ENCODE data around the gene AMBN. TPM values are rescaled to one million over a fixed set of nuclear protein-coding genes. Genes with fewer than 3 reads are reported as not detected.

AMBN gene
- total and polyA plus RNA-seq, 9 of the 15 experiments (the other 6 are each of a cell fraction or from before 2014, with no cell fraction given), result 0.03 to 0.09 (median 0.07) TPM; not detected in 6

GRCh38 chr4:70601422-70602039 lies 9.5 kb downstream of the AMBN start:
- Histone ChIP-seq H3K4me2 (ENCODE audit: insufficient read depth, low read length) (no peak overlapping the region), H3K9ac (ENCODE audit: insufficient read depth in 1 of 2, low read depth in 2 of 2, low read length in 2 of 2) (no peak overlapping the region), H3K27me3 (ENCODE audit: control insufficient read depth in 2 of 2, insufficient read depth in 2 of 2, low read length in 2 of 2) (no peaks in the 10 kb centered on the region), H2AFZ (ENCODE audit: low read depth, low read length) (no peak overlapping the region), H3K9me1 (ENCODE audit: control insufficient read depth, insufficient read depth, low read length) (no peaks in the 10 kb centered on the region), H3K27ac (ENCODE audit: extremely low read depth, low read depth, low read length) (no peak overlapping the region), H3K4me1 (replicated peaks in 1 of 2; ENCODE audit: control insufficient read depth in 2 of 2, insufficient read depth in 2 of 2, low read length in 2 of 2) (no peaks in the 10 kb centered on the region; a peak in 1 of 5 replicates), H3K79me2 (ENCODE audit: control insufficient read depth, insufficient read depth, low read length) (no peaks in the 10 kb centered on the region), H3K9me3 (replicated peaks; ENCODE audit: control insufficient read depth, insufficient read depth, low read depth, low read length) (no peaks in the 10 kb centered on the region), H3K4me3 (no peak overlapping the region), H4K20me1 (replicated peaks; ENCODE audit: control insufficient read depth, insufficient read depth, low read length) (no peaks in the 10 kb centered on the region), H3K36me3 (ENCODE audit: control insufficient read depth, insufficient read depth, low read length) (no peaks in the 10 kb centered on the region)
- peak; percentile 85 for FAIRE-seq
- intact Hi-C loops (cut with micrococcal nuclease) (loop anchor here (2.0 kb wide), 1 partner anchor 1109 kb away; no protein-coding TSS in a partner anchor), in situ Hi-C loops (cut with MboI) (loop anchor here (25.0 kb wide), 1 partner anchor 1111 kb away; no protein-coding TSS in a partner anchor)
- peak; percentile 24 to 74 (median 30) for DNase-seq (ENCODE audit: extremely low read depth in 1 of 4, low spot score in 3 of 4)
- BruUV-seq (replicated peaks), result no TSS peak
- POLR2A ChIA-PET, result interaction anchor here (0.8 kb wide), 1 partner anchor 584 kb away, joined by 3 read pairs; no protein-coding TSS in a partner anchor
- ATAC-seq, result peak; percentile 96
- WGBS (ENCODE audit: insufficient coverage, low coverage, missing lambda C conversion rate), result 13% methylated on average over 5 of the region's 5 CpGs
- CTCF ChIA-PET (ENCODE audit: low intra/inter-chr PET ratio), result interaction anchor here (0.6 to 1.7 kb wide), 3 partner anchors 102 to 1112 kb away, joined by 4 to 7 read pairs (median 5); no protein-coding TSS in a partner anchor
- TF ChIP-seq DEAF1 (CRISPR knock-in tag; IDR thresholded peaks at IDR 0.05) (peak; percentile 91), MEIS2 (IDR thresholded peaks at IDR 0.05; ENCODE audit: partially characterized antibody) (no peak), BMI1 (IDR thresholded peaks at IDR 0.05; ENCODE audit: low read length) (peak; percentile 42; the same call in 1 of the 2 replicates), CTCF (IDR thresholded peaks at IDR 0.05 in 2 of 3, conservative IDR thresholded peaks at IDR 0.05 in 1 of 3; ENCODE audit: insufficient read depth in 2 of 3, low read depth in 1 of 3, low read length in 3 of 3) (peak; percentile 76 to 82 (median 82)), BRD9 (IDR thresholded peaks at IDR 0.05; ENCODE audit: low read depth, partially characterized antibody) (no peak), ZKSCAN3 (CRISPR knock-in tag; IDR thresholded peaks at IDR 0.05) (no peak), JUND (IDR thresholded peaks at IDR 0.05; ENCODE audit: borderline replicate concordance, low read depth, low read length) (0 out of 2 replicates have a peak, but pooled peaks have one; percentile 10), JUND (tag; IDR thresholded peaks at IDR 0.05; ENCODE audit: borderline replicate concordance, low read depth, low read length) (no peak), ETV1 (tag; conservative IDR thresholded peaks at IDR 0.05; ENCODE audit: low read depth) (no peak), SPI1 (IDR thresholded peaks at IDR 0.05; ENCODE audit: borderline replicate concordance, low read depth, low read length) (peak; percentile 80; the same call in 1 of the 2 replicates), RB1 (IDR thresholded peaks at IDR 0.05; ENCODE audit: low read depth) (0 out of 2 replicates have a peak, but pooled peaks have one; percentile 23), GATA2 (CRISPR knock-in tag; IDR thresholded peaks at IDR 0.05) (peak; percentile 44; the same call in 1 of the 2 replicates), SMC3 (conservative IDR thresholded peaks at IDR 0.05; ENCODE audit: insufficient read depth, low read depth, low read length) (peak; percentile 74), RBFOX2 (IDR thresholded peaks at IDR 0.05; ENCODE audit: low read depth, low read length) (no peak), HCFC1 (IDR thresholded peaks at IDR 0.05; ENCODE audit: low read depth, low read length) (0 out of 2 replicates have a peak, but pooled peaks have one; percentile 18)

Measured in K562 (cell line).